GM12875 (cell line): ENCODE measurements around the gene PLSCR5.

ENCODE experiments used
- H3K4me3 ChIP-seq: one replicate; pipeline ENCODE4 v1.5.1; 2011; ENCODE audit warnings: low read depth, low read length, control low read depth
- CTCF ChIP-seq: IDR thresholded peaks from 2 replicates; pipeline ENCODE4 v1.5.1; 2011; ENCODE audit warnings: low read depth, mild to moderate bottlenecking, control low read depth, inconsistent platforms, low read length, moderate library complexity, borderline replicate concordance; ENCODE audit not compliant: insufficient read depth

The PLSCR5 gene

GRCh38 chr3:146585156-146585555 lies 20.0 kb downstream of the PLSCR5 start:
- no peak overlapping the region for H3K4me3 ChIP-seq
- no peak for TF ChIP-seq CTCF

GRCh38 chr3:146581951-146582467 lies 23.1 kb downstream of the PLSCR5 start:
- no peak for TF ChIP-seq CTCF

GRCh38 chr3:146581080-146581601 lies 24.0 kb downstream of the PLSCR5 start:
- TF ChIP-seq CTCF = no peak
- H3K4me3 ChIP-seq = no peak overlapping the region

More at GRCh38 chr3:146581951-146582467, 23.1 kb downstream of the PLSCR5 start:
- no peak overlapping the region for H3K4me3 ChIP-seq

- TF ChIP-seq CTCF = no peak
- no peak overlapping the region for H3K4me3 ChIP-seq
These were observed 27.5 kb downstream of the PLSCR5 start for GRCh38 chr3:146577662-146578061.

- H3K4me3 ChIP-seq = no peak overlapping the region
- TF ChIP-seq CTCF = no peak
These were observed 29.5 kb downstream of the PLSCR5 start for GRCh38 chr3:146575636-146576035.

GRCh38 chr3:146574173-146574572 lies 31.0 kb downstream of the PLSCR5 start:
- no peak overlapping the region for H3K4me3 ChIP-seq
- TF ChIP-seq CTCF = no peak

GRCh38 chr3:146569314-146569713 lies 35.8 kb downstream of the PLSCR5 start:
- no peak overlapping the region for H3K4me3 ChIP-seq
- no peak for TF ChIP-seq CTCF
